GM12865 (cell line): ENCODE measurements around the gene PELI2.

Source experiments
- DNase-seq: peaks from one replicate; pipeline ENCODE4 v3.0.0; 2010; ENCODE audit warnings: low read depth
- H3K4me3 ChIP-seq: 2 replicates; pipeline ENCODE4 v1.5.1; 2011; ENCODE audit warnings: mild to moderate bottlenecking, low read depth, low read length, control low read depth
- CTCF ChIP-seq: IDR thresholded peaks from 2 replicates; pipeline ENCODE4 v1.5.1; 2011; ENCODE audit warnings: low read length, control low read depth, low read depth, inconsistent platforms; ENCODE audit not compliant: insufficient read depth; ENCODE audit errors: missing control alignments

Gene PELI2

GRCh38 chr14:56224229-56224628 is 106.0 kb downstream of the PELI2 start:
- no peak overlapping the region for H3K4me3 ChIP-seq
- no peak for DNase-seq
- TF ChIP-seq CTCF = no peak

- DNase-seq = no peak
- H3K4me3 ChIP-seq = no peak overlapping the region
- TF ChIP-seq CTCF = no peak
These were observed 106.8 kb downstream of the PELI2 start for GRCh38 chr14:56224691-56225681.

GRCh38 chr14:56235388-56235787 is 117.2 kb downstream of the PELI2 start:
- no peak overlapping the region for H3K4me3 ChIP-seq
- DNase-seq = no peak
- TF ChIP-seq CTCF = no peak

- DNase-seq = no peak
- no peak overlapping the region for H3K4me3 ChIP-seq
- no peak for TF ChIP-seq CTCF
These were observed 119.2 kb downstream of the PELI2 start for GRCh38 chr14:56237398-56237797.

DNA sequence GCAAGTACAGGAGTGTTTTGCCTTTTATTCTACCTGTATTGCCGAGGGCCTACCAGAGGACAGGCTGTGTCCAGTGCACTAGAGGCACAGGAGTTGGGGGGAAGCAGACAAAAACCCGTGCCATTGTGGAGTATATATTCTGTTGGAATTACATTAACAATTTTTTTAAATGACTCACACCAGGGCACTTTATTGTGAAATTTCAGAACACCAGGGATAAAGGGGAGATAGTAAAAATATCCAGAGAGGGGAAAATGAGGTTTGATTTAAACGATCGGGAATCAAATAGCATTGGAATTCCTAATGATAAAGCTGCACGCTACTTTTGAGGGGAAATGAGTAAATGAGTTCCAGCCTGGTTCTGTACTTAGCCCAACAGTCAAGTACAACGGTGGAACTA is 123.2 kb downstream of the PELI2 start:
- DNase-seq = no peak
- no peak for TF ChIP-seq CTCF
- H3K4me3 ChIP-seq = no peak overlapping the region

DNA sequence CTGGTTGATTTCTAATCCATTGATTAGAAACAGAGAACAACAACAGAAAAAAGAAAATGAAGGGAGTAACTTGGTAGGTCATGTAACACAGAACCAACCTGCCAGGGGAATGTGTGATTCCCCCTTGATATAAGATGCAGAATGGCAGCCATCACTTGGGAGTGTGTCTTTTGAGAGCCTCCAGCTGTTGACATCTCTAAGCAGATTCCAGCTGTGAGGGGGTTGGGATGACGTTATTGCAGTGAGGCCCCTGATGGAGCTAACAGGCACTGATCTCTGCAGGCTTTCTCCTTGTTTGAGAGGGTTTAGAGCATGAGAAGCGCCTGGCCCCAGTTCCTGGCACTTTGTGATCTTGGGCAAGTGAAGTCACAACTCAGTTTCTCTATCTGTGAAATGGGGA is 124.9 kb downstream of the PELI2 start:
- no peak overlapping the region for H3K4me3 ChIP-seq
- no peak for DNase-seq
- no peak for TF ChIP-seq CTCF

GRCh38 chr14:56244138-56244789 is 126.1 kb downstream of the PELI2 start:
- no peak overlapping the region for H3K4me3 ChIP-seq
- TF ChIP-seq CTCF = no peak
- no peak for DNase-seq
